HCT116 (cell line): Measurements from ENCODE around the gene SLC52A3. TPM values are rescaled to one million over a fixed set of nuclear protein-coding genes. Genes with fewer than 3 reads are reported as not detected.
"Not testable (repeated sequence)": the region's sequence is repeated elsewhere in the genome, so short reads cannot be mapped to it uniquely, and the experiment has no call there.

Experiments used
- ATAC-seq: fragments of 200-7000 bp; cut with Tn5 transposase; 2 replicates; pipeline ENCODE4 v1.9.1; 2020; ENCODE audit warnings: mild to moderate bottlenecking, moderate library complexity
- BruUV-seq: library from RNA; stranded (reverse); fragments of 400-500 nt; replicated peaks from 2 replicates; lab custom pipeline; 2021; lab: Mats Ljungman, UMichigan
- CTCF ChIA-PET: fragments of 300-600 bp; sonication (Branson Sonifier 250); formaldehyde crosslinking; loops from one replicate; lab custom pipeline; 2021; ENCODE audit warnings: antibody characterized with exemption; lab: Charles Lee
- POLR2A ChIA-PET: fragments of 300-600, 350-600 bp; sonication (Branson Sonifier 250); formaldehyde crosslinking; loops from one replicate; lab custom pipeline; 2021; ENCODE audit warnings: antibody characterized with exemption; lab: Charles Lee
- RAD21 ChIA-PET, 2 experiments: fragments of 300-600 bp; sonication (Branson Sonifier 250); formaldehyde crosslinking; loops; one replicate each; lab custom pipeline; 2023; ENCODE audit warnings: low total read pairs in 2 of 2; ENCODE audit not compliant: uncharacterized antibody in 2 of 2, unreplicated experiment in 2 of 2, low non-redundant PET in 1 of 2; lab: Charles Lee
- DNase-seq: peaks from one replicate; pipeline ENCODE4 v3.0.0-alpha.2; 2010; ENCODE audit warnings: low read depth, low spot score
- H2AFZ ChIP-seq: fragments of 200-600 bp; shearing (Covaris generic), sonication (generic); 2 replicates; pipeline ENCODE4 v1.6.1; 2017; ENCODE audit warnings: low read depth, mixed run types, mixed read lengths, antibody characterized with exemption, low read length; ENCODE audit not compliant: poor library complexity, severe bottlenecking
- H3K27ac ChIP-seq: 2 replicates; pipeline ENCODE4 v1.5.1; 2012; ENCODE audit warnings: low read depth, low read length
- H3K27me3 ChIP-seq: fragments of 200-600 bp; sonication (generic); 2 replicates; pipeline ENCODE4 v1.6.1; 2016; ENCODE audit warnings: mixed run types, low read length, mixed read lengths; ENCODE audit not compliant: insufficient read depth
- H3K36me3 ChIP-seq, 2 experiments: fragments of 200-500 bp in 1 of 2; fragments of 200-600 bp in 1 of 2; sonication (Bioruptor generic) in 1 of 2; sonication (generic) in 1 of 2; 2 replicates each; pipeline versions ENCODE4 v1.5.1 to v1.6.1; 2014 to 2016; ENCODE audit warnings: low read length in 2 of 2, inconsistent platforms in 1 of 2, mixed read lengths in 1 of 2, mixed run types in 1 of 2; ENCODE audit not compliant: insufficient read depth in 2 of 2, control insufficient read depth in 1 of 2
- H3K4me1 ChIP-seq, 2 experiments: fragments of 200-600 bp in 1 of 2; sonication (generic) in 1 of 2; 2 replicates each; pipeline versions ENCODE4 v1.5.1 to v1.6.1; 2012 to 2017; ENCODE audit warnings: low read length in 2 of 2, inconsistent platforms in 1 of 2, mild to moderate bottlenecking in 1 of 2, mixed read lengths in 1 of 2, mixed run types in 1 of 2, moderate library complexity in 1 of 2; ENCODE audit not compliant: insufficient read depth in 2 of 2, control insufficient read depth in 1 of 2
- H3K4me2 ChIP-seq: fragments of 200-600 bp; sonication (generic); 2 replicates; pipeline ENCODE4 v1.6.1; 2017; ENCODE audit warnings: mixed run types, low read length, mixed read lengths
- H3K4me3 ChIP-seq, 2 experiments: fragments of 200-600 bp in 1 of 2; sonication (generic) in 1 of 2; replicated peaks in 1 of 2; 2 replicates each; pipeline ENCODE4 v1.5.1; 2011 to 2016; ENCODE audit warnings: low read length in 2 of 2, control low read depth in 1 of 2, low read depth in 1 of 2, mild to moderate bottlenecking in 1 of 2, mixed read lengths in 1 of 2, mixed run types in 1 of 2
- H3K79me2 ChIP-seq: fragments of 200-600 bp; sonication (generic); 2 replicates; pipeline ENCODE4 v1.6.1; 2017; ENCODE audit warnings: mild to moderate bottlenecking, mixed run types, low read length, moderate library complexity, mixed read lengths; ENCODE audit not compliant: insufficient read depth
- H3K9ac ChIP-seq: fragments of 200-600 bp; sonication (generic); 2 replicates; pipeline ENCODE4 v1.6.1; 2016; ENCODE audit warnings: low read length, mixed read lengths
- H3K9me2 ChIP-seq: fragments of 200-600 bp; sonication (generic), shearing (Covaris generic); 2 replicates; pipeline ENCODE4 v1.6.1; 2017; ENCODE audit warnings: mixed run types, mild to moderate bottlenecking, moderate library complexity; ENCODE audit not compliant: insufficient read depth
- H3K9me3 ChIP-seq, 2 experiments: fragments of 200-500 bp in 1 of 2; fragments of 200-600 bp in 1 of 2; sonication (Bioruptor generic) in 1 of 2; sonication (generic) in 1 of 2; 2 replicates each; pipeline ENCODE4 v1.6.1; 2014 to 2017; ENCODE audit warnings: low read length in 2 of 2, mixed read lengths in 2 of 2, inconsistent platforms in 1 of 2, low read depth in 1 of 2, mild to moderate bottlenecking in 1 of 2, mixed run types in 1 of 2, moderate library complexity in 1 of 2; ENCODE audit not compliant: control insufficient read depth in 1 of 2, insufficient read depth in 1 of 2
- H4K20me1 ChIP-seq: fragments of 200-600 bp; sonication (generic), shearing (Covaris generic); 2 replicates; pipeline ENCODE4 v1.6.1; 2017; ENCODE audit warnings: mixed run types, mild to moderate bottlenecking, moderate library complexity; ENCODE audit not compliant: insufficient read depth
- EGR1 ChIP-seq: IDR thresholded peaks from 2 replicates; pipeline ENCODE4 v1.6.1; 2012; ENCODE audit warnings: low read depth
- ELF1 ChIP-seq: IDR thresholded peaks from 2 replicates; pipeline ENCODE4 v1.6.1; 2012; ENCODE audit warnings: low read depth, borderline replicate concordance
- POLR2AphosphoS5 ChIP-seq: IDR thresholded peaks from 2 replicates; pipeline ENCODE4 v1.6.1; 2011; ENCODE audit warnings: mild to moderate bottlenecking, low read depth, low read length, moderate library complexity
- RAD21 ChIP-seq: IDR thresholded peaks from 2 replicates; pipeline ENCODE4 v1.6.1; 2012; ENCODE audit warnings: low read depth, mild to moderate bottlenecking
- YY1 ChIP-seq: IDR thresholded peaks from 2 replicates; pipeline ENCODE4 v1.6.1; 2011; ENCODE audit warnings: low read length, low read depth, moderate library complexity, mild to moderate bottlenecking; ENCODE audit not compliant: insufficient replicate concordance; ENCODE audit errors: extremely low read depth
- intact Hi-C: fragments of 100-400 bp; cut with micrococcal nuclease; formaldehyde crosslinking; loops from 2 replicates; pipeline ENCODE4 v1.10.0; 2022
- total RNA-seq: library from RNA; stranded (reverse); gene quantifications from one replicate; pipeline ENCODE4 v1.2.1, GENCODE V29; 2021; ENCODE audit not compliant: unreplicated experiment
- TF ChIP-seq, protein P1 (sequence below): IDR thresholded peaks from 2 replicates; pipeline ENCODE4 v1.6.1; 2011; ENCODE audit warnings: mild to moderate bottlenecking, low read length, moderate library complexity; ENCODE audit not compliant: insufficient replicate concordance; ENCODE audit errors: extremely low read depth

SLC52A3 gene
- total RNA-seq, 1 experiment from 2014 or later = 10.2 TPM

DNA sequence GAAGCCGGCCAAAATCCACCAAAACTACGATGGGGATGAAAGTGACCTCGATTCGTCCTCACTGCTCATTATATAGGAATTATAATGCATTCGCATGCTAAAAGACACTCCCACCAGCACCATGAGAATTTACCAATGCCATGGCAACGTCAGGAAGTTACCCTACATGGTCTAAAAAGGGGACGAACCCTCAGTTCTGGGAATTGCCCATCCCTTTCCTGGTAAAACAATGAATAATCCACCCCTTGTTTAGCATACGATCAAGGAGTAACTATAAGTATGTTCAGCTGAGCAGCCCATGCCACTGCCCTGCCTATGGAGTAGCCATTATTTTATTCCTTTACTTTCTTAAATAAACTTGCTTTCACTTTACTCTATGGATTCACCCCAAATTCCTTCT is 45.1 kb upstream of the SLC52A3 start:
- TF ChIP-seq ELF1 (no peak), EGR1 (no peak), YY1 (no peak), POLR2AphosphoS5 (no peak), RAD21 (no peak)
- TF ChIP-seq, protein P1, sequence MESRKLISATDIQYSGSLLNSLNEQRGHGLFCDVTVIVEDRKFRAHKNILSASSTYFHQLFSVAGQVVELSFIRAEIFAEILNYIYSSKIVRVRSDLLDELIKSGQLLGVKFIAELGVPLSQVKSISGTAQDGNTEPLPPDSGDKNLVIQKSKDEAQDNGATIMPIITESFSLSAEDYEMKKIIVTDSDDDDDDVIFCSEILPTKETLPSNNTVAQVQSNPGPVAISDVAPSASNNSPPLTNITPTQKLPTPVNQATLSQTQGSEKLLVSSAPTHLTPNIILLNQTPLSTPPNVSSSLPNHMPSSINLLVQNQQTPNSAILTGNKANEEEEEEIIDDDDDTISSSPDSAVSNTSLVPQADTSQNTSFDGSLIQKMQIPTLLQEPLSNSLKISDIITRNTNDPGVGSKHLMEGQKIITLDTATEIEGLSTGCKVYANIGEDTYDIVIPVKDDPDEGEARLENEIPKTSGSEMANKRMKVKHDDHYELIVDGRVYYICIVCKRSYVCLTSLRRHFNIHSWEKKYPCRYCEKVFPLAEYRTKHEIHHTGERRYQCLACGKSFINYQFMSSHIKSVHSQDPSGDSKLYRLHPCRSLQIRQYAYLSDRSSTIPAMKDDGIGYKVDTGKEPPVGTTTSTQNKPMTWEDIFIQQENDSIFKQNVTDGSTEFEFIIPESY = no peak
- Histone ChIP-seq H3K4me3 (no peak overlapping the region), H3K9ac (no peak overlapping the region), H3K36me3 (no peaks in the 10 kb centered on the region), H3K27me3 (no peaks in the 10 kb centered on the region), H2AFZ (no peak overlapping the region), H3K9me2 (no peaks in the 10 kb centered on the region), H3K27ac (no peak overlapping the region), H3K9me3 (no peaks in the 10 kb centered on the region; a peak in 1 of 4 replicates), H3K4me2 (no peak overlapping the region), H4K20me1 (no peaks in the 10 kb centered on the region), H3K4me1 (peaks cover 5 to 11% of the 10 kb centered on the region in 2 experiments), H3K79me2 (no peaks in the 10 kb centered on the region)
- RAD21 ChIA-PET = no interaction called here
- ATAC-seq = no peak
- no peak for DNase-seq
- CTCF ChIA-PET = interaction anchor here (1.4 to 7.2 kb wide), 2 partner anchors 143 to 295 kb away, joined by 3 to 181 read pairs; no protein-coding TSS in a partner anchor
- no TSS peak for BruUV-seq
- intact Hi-C loops = loop anchor here (10.0 kb wide), 1 partner anchor 371 kb away; the partner anchor contains the start of gene TMEM74B
- POLR2A ChIA-PET = no interaction called here

DNA sequence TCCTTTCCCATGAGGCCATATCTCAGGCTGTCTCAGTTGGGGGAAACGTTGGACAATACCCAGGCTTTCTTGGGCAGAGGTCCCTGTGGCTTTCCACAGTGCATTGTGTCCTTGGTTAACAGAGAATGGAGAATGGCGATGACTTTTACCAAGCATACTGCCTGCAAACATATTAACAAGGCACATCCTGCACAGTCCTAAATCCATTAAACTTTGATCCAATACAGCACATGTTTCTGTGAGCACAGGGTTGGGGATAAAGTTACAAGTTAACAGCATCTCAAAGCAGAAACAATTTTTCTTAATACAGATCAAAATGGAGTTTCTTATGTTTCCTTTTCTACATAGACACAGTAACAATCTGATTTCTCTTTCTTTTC is 44.1 kb upstream of the SLC52A3 start:
- H2AFZ ChIP-seq, H3K9ac ChIP-seq, H3K4me3 ChIP-seq, H4K20me1 ChIP-seq, DNase-seq, H3K36me3 ChIP-seq, RAD21 ChIA-PET, H3K27me3 ChIP-seq, H3K4me2 ChIP-seq, H3K9me2 ChIP-seq, H3K4me1 ChIP-seq, H3K9me3 ChIP-seq, ATAC-seq, POLR2A ChIA-PET, BruUV-seq, H3K79me2 ChIP-seq, H3K27ac ChIP-seq: not testable (repeated sequence)
- intact Hi-C loops = loop anchor here (10.0 kb wide), 1 partner anchor 372 kb away; the partner anchor contains the start of gene TMEM74B
- CTCF ChIA-PET = interaction anchor here (7.2 kb wide), 1 partner anchor 144 kb away, joined by 181 read pairs; no protein-coding TSS in a partner anchor

DNA sequence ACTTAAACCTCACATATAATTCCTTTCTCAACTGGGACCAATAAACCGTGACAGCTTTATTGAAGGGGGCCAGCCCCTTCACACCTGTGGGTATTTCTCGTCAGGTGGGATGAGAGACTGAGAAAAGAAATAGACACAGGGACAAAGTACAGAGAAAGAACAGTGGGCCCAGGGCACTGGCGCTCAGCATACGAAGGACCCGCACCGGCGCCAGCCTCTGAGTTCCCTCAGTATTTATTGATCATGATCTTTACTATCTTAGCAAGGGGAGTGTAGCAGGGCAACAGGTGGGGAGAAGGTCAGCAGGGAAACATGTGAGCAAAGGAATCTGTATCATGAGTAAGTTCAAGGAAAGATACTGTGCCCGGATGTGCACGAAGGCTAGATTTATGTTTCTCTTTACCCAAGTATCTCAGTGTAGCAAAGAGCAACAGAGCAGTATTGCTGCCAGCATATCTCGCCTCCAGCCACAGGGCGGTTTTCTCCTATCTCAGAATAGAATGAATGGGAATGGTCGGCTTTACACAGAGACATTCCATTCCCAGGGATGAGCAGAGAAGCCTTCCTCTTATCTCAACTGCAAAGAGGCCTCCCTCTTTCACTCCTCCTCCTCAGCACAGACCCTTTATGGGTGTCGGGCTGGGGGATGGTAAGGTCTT is 43.6 kb upstream of the SLC52A3 start:
- CTCF ChIA-PET = interaction anchor here (7.2 kb wide), 1 partner anchor 144 kb away, joined by 181 read pairs; no protein-coding TSS in a partner anchor
- H3K9me3 ChIP-seq, H3K27ac ChIP-seq, H2AFZ ChIP-seq, ATAC-seq, H3K4me2 ChIP-seq, BruUV-seq, POLR2A ChIA-PET, RAD21 ChIA-PET, H3K79me2 ChIP-seq, H3K27me3 ChIP-seq, H4K20me1 ChIP-seq, H3K9me2 ChIP-seq, H3K9ac ChIP-seq, H3K4me1 ChIP-seq, H3K4me3 ChIP-seq, H3K36me3 ChIP-seq, DNase-seq: not testable (repeated sequence)
- intact Hi-C loops = loop anchor here (10.0 kb wide), 1 partner anchor 373 kb away; the partner anchor contains the start of gene TMEM74B
